Gastrocnemius medialis (tissue), 4 donors: ENCODE results near the gene GATA2.

ENCODE experiments used
- CTCF ChIP-seq, 5 experiments: fragments of 450-650 bp in 3 of 5; fragments of 200-600 bp in 2 of 5; sonication (generic) in 2 of 5; IDR thresholded peaks in 4 of 5; conservative IDR thresholded peaks in 1 of 5; 1 replicate in 4 of 5; 2 replicates in 1 of 5; pipeline ENCODE4 v1.5.1; 2016 to 2019; ENCODE audit warnings: antibody characterized with exemption in 5 of 5, mild to moderate bottlenecking in 3 of 5, moderate library complexity in 3 of 5
- POLR2A ChIP-seq, 2 donors: fragments of 450-650 bp; IDR thresholded peaks; one replicate each; pipeline ENCODE4 v1.6.1; 2017; ENCODE audit warnings: antibody characterized with exemption in 2 of 2, mild to moderate bottlenecking in 2 of 2, moderate library complexity in 2 of 2

GRCh38 chr3:128478576-128479506 lies 14.2 kb downstream of the GATA2 start:
- TF ChIP-seq POLR2A (IDR thresholded peaks at IDR 0.05) (no peak), CTCF (IDR thresholded peaks at IDR 0.05 in 4 of 5, conservative IDR thresholded peaks at IDR 0.05 in 1 of 5) (no peak)
